Measurements from ENCODE around the gene METTL9. TPM values are rescaled to one million over a fixed set of nuclear protein-coding genes. Genes with fewer than 3 reads are reported as not detected.
"Not testable (repeated sequence)": the region's sequence is repeated elsewhere in the genome, so short reads cannot be mapped to it uniquely, and the experiment has no call there.

METTL9 gene
- total RNA-seq, 1 donor from 2014 or later, result 108 TPM

- peak overlapping the region; percentile 92 for H3K27ac Mint-ChIP-seq (ENCODE audit: unreplicated experiment)
- peaks cover 14% of the 10 kb centered on the region for H3K4me1 Mint-ChIP-seq (ENCODE audit: low read depth, unreplicated experiment)
- not testable (repeated sequence) for H3K4me3 Mint-ChIP-seq (ENCODE audit: unreplicated experiment); H3K36me3 Mint-ChIP-seq (ENCODE audit: unreplicated experiment); H3K9me3 Mint-ChIP-seq (ENCODE audit: unreplicated experiment)
- DNase-seq, result peak; percentile 50
- peaks cover 11% of the 10 kb centered on the region for H3K27me3 Mint-ChIP-seq (ENCODE audit: unreplicated experiment)
These were observed 42.6 kb upstream of the METTL9 start for GRCh38 chr16:21556651-21557241.

- no peak for DNase-seq
- H3K27me3 Mint-ChIP-seq (ENCODE audit: unreplicated experiment), result peaks cover 6% of the 10 kb centered on the region
- H3K4me3 Mint-ChIP-seq (ENCODE audit: unreplicated experiment), result no peak overlapping the region
- H3K27ac Mint-ChIP-seq (ENCODE audit: unreplicated experiment), result peak overlapping the region; percentile 57
- H3K36me3 Mint-ChIP-seq (ENCODE audit: unreplicated experiment), result no peaks in the 10 kb centered on the region
- peaks cover 9% of the 10 kb centered on the region for H3K4me1 Mint-ChIP-seq (ENCODE audit: low read depth, unreplicated experiment)
- TF ChIP-seq CTCF (IDR thresholded peaks at IDR 0.05; ENCODE audit: partially characterized antibody, unreplicated experiment), result no peak
- no peaks in the 10 kb centered on the region for H3K9me3 Mint-ChIP-seq (ENCODE audit: unreplicated experiment)
These were observed 38.9 kb upstream of the METTL9 start for GRCh38 chr16:21560462-21560861.

- H3K9me3 Mint-ChIP-seq (ENCODE audit: unreplicated experiment), result no peaks in the 10 kb centered on the region
- no peak for TF ChIP-seq CTCF (IDR thresholded peaks at IDR 0.05; ENCODE audit: partially characterized antibody, unreplicated experiment)
- DNase-seq, result no peak
- H3K4me3 Mint-ChIP-seq (ENCODE audit: unreplicated experiment), result no peak overlapping the region
- H3K27me3 Mint-ChIP-seq (ENCODE audit: unreplicated experiment), result peaks cover 4% of the 10 kb centered on the region
- no peaks in the 10 kb centered on the region for H3K4me1 Mint-ChIP-seq (ENCODE audit: low read depth, unreplicated experiment)
- H3K36me3 Mint-ChIP-seq (ENCODE audit: unreplicated experiment), result no peaks in the 10 kb centered on the region
- H3K27ac Mint-ChIP-seq (ENCODE audit: unreplicated experiment), result no peak overlapping the region
These were observed 35.7 kb upstream of the METTL9 start for GRCh38 chr16:21563676-21564075.

GRCh38 chr16:21564367-21564766 lies 35.0 kb upstream of the METTL9 start:
- not testable (repeated sequence) for H3K4me3 Mint-ChIP-seq (ENCODE audit: unreplicated experiment); H3K27ac Mint-ChIP-seq (ENCODE audit: unreplicated experiment); H3K9me3 Mint-ChIP-seq (ENCODE audit: unreplicated experiment); H3K27me3 Mint-ChIP-seq (ENCODE audit: unreplicated experiment); H3K4me1 Mint-ChIP-seq (ENCODE audit: low read depth, unreplicated experiment); DNase-seq; H3K36me3 Mint-ChIP-seq (ENCODE audit: unreplicated experiment)

GRCh38 chr16:21565507-21565860 lies 33.9 kb upstream of the METTL9 start:
- Mint-ChIP-seq H3K27me3 (ENCODE audit: unreplicated experiment) (peaks cover 2% of the 10 kb centered on the region), H3K27ac (ENCODE audit: unreplicated experiment) (no peak overlapping the region), H3K9me3 (ENCODE audit: unreplicated experiment) (no peaks in the 10 kb centered on the region)

More at GRCh38 chr16:21565507-21565860, 33.9 kb upstream of the METTL9 start:
- DNase-seq, result no peak
- Mint-ChIP-seq H3K4me3 (ENCODE audit: unreplicated experiment) (no peak overlapping the region), H3K36me3 (ENCODE audit: unreplicated experiment) (no peaks in the 10 kb centered on the region), H3K4me1 (ENCODE audit: low read depth, unreplicated experiment) (no peaks in the 10 kb centered on the region)
- no peak for TF ChIP-seq CTCF (IDR thresholded peaks at IDR 0.05; ENCODE audit: partially characterized antibody, unreplicated experiment)
